ENCODE data around the gene KLHL17. TPM values are rescaled to one million over a fixed set of nuclear protein-coding genes. Genes with fewer than 3 reads are reported as not detected.

KLHL17 gene
- total RNA-seq, 1 donor from 2014 or later = 13.6 TPM

DNA sequence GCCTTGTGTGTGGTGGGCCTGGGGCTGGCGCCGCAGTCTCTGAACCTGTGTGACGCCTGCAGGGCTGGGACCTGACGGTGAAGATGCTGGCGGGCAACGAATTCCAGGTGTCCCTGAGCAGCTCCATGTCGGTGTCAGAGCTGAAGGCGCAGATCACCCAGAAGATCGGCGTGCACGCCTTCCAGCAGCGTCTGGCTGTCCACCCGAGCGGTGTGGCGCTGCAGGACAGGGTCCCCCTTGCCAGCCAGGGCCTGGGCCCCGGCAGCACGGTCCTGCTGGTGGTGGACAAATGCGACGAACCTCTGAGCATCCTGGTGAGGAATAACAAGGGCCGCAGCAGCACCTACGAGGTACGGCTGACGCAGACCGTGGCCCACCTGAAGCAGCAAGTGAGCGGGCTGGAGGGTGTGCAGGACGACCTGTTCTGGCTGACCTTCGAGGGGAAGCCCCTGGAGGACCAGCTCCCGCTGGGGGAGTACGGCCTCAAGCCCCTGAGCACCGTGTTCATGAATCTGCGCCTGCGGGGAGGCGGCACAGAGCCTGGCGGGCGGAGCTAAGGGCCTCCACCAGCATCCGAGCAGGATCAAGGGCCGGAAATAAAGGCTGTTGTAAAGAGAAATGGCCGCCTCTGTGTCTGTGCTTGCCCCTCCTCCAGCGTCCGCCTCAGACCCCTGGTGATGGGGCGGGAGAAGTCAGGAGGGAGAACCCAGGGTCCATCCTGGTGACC lies 53.7 kb downstream of the KLHL17 start:
- DNase-seq (ENCODE audit: low read depth) = no peak

DNA sequence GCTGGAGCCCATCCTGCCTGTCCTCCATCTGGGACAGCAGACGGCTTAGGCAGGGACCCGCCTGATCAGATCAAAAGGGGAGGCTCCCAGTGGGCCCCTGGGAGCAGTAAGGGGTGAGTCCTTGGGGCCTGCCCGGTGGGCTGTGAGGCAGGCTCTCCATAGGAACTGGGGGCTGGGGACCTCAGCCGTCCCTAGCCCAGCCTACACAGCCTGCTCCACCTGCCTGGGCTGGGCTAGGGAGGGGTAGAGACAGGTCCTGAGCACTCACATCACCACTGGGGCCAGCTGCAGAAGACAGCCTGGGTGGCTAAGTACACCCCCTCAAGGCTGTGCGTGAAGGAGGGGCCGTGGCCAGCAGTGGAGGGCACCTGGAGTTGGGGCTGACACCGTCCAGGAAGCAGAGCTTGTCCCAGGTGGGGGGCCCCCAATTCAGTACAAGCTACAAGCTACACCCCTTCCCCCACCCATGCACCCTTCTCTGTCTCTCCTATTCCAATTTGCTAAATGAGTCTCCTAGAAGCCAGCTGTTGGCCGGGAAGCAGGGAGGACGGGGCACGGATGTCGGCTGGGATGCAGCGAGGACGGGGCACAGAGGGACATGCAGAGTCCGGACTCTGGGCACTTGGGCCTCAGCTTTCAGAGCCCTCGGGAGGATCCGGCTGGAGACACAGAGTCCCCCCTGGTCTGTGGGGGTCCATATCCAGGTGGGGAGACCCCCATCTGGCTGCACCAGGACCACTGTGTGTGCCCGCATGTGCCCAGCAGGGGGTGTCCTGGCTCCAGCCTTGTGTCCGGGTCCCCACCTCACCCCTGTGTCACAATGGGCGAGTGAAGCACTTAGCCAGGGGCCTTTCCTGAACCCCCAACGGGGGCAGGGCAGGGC lies 54.7 kb downstream of the KLHL17 start:
- no peak for DNase-seq (ENCODE audit: low read depth)

Other genes starting within 250 kb of the KLHL17 start
- 0.86 and 1.4 TPM in 2 replicates for gene SAMD11, start 36.7 kb upstream of the KLHL17 start, total RNA-seq
- 70.2 and 71.9 TPM in 2 replicates for gene NOC2L, start 1.3 kb upstream of the KLHL17 start, total RNA-seq
- 0.24 TPM in 1 of 2 replicates, not detected in the other for gene PLEKHN1, start 5.9 kb downstream of the KLHL17 start, total RNA-seq
- 1.4 TPM in 1 of 2 replicates, not detected in the other for gene PERM1, start 21.5 kb downstream of the KLHL17 start, total RNA-seq
- gene HES4, start 39.5 kb downstream of the KLHL17 start, total RNA-seq = 45.8 and 63.9 TPM in 2 replicates
- 103 and 148 TPM in 2 replicates for gene ISG15, start 52.9 kb downstream of the KLHL17 start, total RNA-seq
- gene AGRN, start 59.5 kb downstream of the KLHL17 start, total RNA-seq = 108 and 171 TPM in 2 replicates
- 0.05 and 0.83 TPM in 2 replicates for gene RNF223, start 113.7 kb downstream of the KLHL17 start, total RNA-seq
- gene C1orf159, start 155.5 kb downstream of the KLHL17 start, total RNA-seq = 10.0 and 11.7 TPM in 2 replicates
- gene TTLL10, start 213.3 kb downstream of the KLHL17 start, total RNA-seq = not detected in 2 replicates
- 0.47 TPM in 1 of 2 replicates, not detected in the other for gene TNFRSF18, start 246.0 kb downstream of the KLHL17 start, total RNA-seq